SKM-1 treated with dmso at 0.1 percent for 144 hours (cell line): ENCODE data around the gene THPO.
"Not testable (repeated sequence)": the region's sequence is repeated elsewhere in the genome, so short reads cannot be mapped to it uniquely, and the experiment has no call there.

Source experiments
- DNase-seq: peaks from one replicate; lab custom pipeline; 2025; ENCODE audit not compliant: unreplicated experiment; lab: John Stamatoyannopoulos, UW

THPO gene

GRCh38 chr3:184351511-184352148, 26.4 kb downstream of the THPO start:
- DNase-seq, result no peak

- DNase-seq, result no peak
Observed at GRCh38 chr3:184350618-184351017, 27.4 kb downstream of the THPO start.

GRCh38 chr3:184349563-184350470, 28.2 kb downstream of the THPO start:
- no peak for DNase-seq

- no peak for DNase-seq
Observed at GRCh38 chr3:184348057-184348382, 30.0 kb downstream of the THPO start.

- no peak for DNase-seq
Observed at GRCh38 chr3:184347321-184348056, 30.5 kb downstream of the THPO start.

GRCh38 chr3:184346480-184347190, 31.4 kb downstream of the THPO start:
- DNase-seq, result no peak

GRCh38 chr3:184345317-184346144, 32.5 kb downstream of the THPO start:
- DNase-seq, result peak; percentile 45

GRCh38 chr3:184344579-184345316, 33.3 kb downstream of the THPO start:
- DNase-seq, result no peak

GRCh38 chr3:184343200-184343876, 34.7 kb downstream of the THPO start:
- DNase-seq, result no peak

GRCh38 chr3:184341925-184342324, 36.1 kb downstream of the THPO start:
- no peak for DNase-seq

- not testable (repeated sequence) for DNase-seq
Observed at GRCh38 chr3:184339451-184340135, 38.4 kb downstream of the THPO start.

- DNase-seq, result no peak
Observed at GRCh38 chr3:184339001-184339400, 39.0 kb downstream of the THPO start.

- DNase-seq, result no peak
Observed at GRCh38 chr3:184338511-184338945, 39.5 kb downstream of the THPO start.

- no peak for DNase-seq
Observed at GRCh38 chr3:184337981-184338380, 40.0 kb downstream of the THPO start.

GRCh38 chr3:184337399-184337714, 40.6 kb downstream of the THPO start, which contains the start of gene FAM131A:
Gene FAM131A (plus strand): TSS chr3:184337600. CDS start chr3:184337631, 31 bp downstream.
- DNase-seq, result no peak

GRCh38 chr3:184336547-184337398, 41.2 kb downstream of the THPO start:
- no peak for DNase-seq
